GM12878 (cell line): ENCODE results near the gene HNRNPU. TPM values are rescaled to one million over a fixed set of nuclear protein-coding genes. Genes with fewer than 3 reads are reported as not detected.

Experiments used
- ATAC-seq: fragments of 200-7000 bp; cut with Tn5 transposase; 3 replicates; pipeline ENCODE4 v1.9.1; 2020; ENCODE audit warnings: mild to moderate bottlenecking, moderate library complexity
- BruUV-seq: library from RNA; stranded (reverse); fragments of 400-500 nt; replicated peaks from 2 replicates; lab custom pipeline; 2021; lab: Mats Ljungman, UMichigan
- CTCF ChIA-PET: fragments of 300-600 bp; sonication (Branson Sonifier 250); formaldehyde crosslinking; extraction: SDS; loops from one replicate; lab custom pipeline; 2021; ENCODE audit warnings: inconsistent platforms; lab: Yijun Ruan, JAX
- POLR2A ChIA-PET: fragments of 350-600 bp; formaldehyde crosslinking; extraction: SDS; loops from one replicate; lab custom pipeline; 2021; ENCODE audit warnings: inconsistent platforms; lab: Charles Lee
- RAD21 ChIA-PET: fragments of 300-600 bp; sonication (Branson Sonifier 250); formaldehyde crosslinking; loops from one replicate; lab custom pipeline; 2023; ENCODE audit warnings: antibody characterized with exemption; ENCODE audit not compliant: unreplicated experiment; lab: Charles Lee
- SMC1A ChIA-PET: fragments of 300-600 bp; sonication (Branson Sonifier 250); formaldehyde crosslinking; loops from one replicate; lab custom pipeline; 2023; ENCODE audit not compliant: unreplicated experiment, uncharacterized antibody; lab: Charles Lee
- DNase-seq: peaks from one replicate; pipeline ENCODE4 v3.0.0-alpha.2; 2011; ENCODE audit warnings: low read depth, low spot score
- FAIRE-seq: peaks from 3 replicates; lab custom pipeline; 2011; peaks lifted over from hg19 to GRCh38; lab: Jason Lieb, UNC
- H2AFZ ChIP-seq: 2 replicates; pipeline ENCODE4 v1.6.0; 2011; ENCODE audit warnings: low read depth, low read length, control low read depth; ENCODE audit not compliant: control insufficient read depth
- H3K27ac ChIP-seq: 2 replicates; pipeline ENCODE4 v1.5.1; 2011; ENCODE audit warnings: control low read depth; ENCODE audit not compliant: control insufficient read depth, insufficient read depth
- H3K27me3 ChIP-seq, 2 experiments: replicated peaks in 1 of 2; 2 replicates each; pipeline versions ENCODE4 v1.6.0 to v1.6.1; 2011; ENCODE audit warnings: low read length in 1 of 2; ENCODE audit not compliant: control insufficient read depth in 2 of 2, insufficient read depth in 2 of 2
- H3K36me3 ChIP-seq, 2 experiments: 2 replicates each; pipeline ENCODE4 v1.5.1; 2011; ENCODE audit warnings: low read length in 1 of 2; ENCODE audit not compliant: control insufficient read depth in 2 of 2, insufficient read depth in 2 of 2
- H3K4me1 ChIP-seq: 2 replicates; pipeline ENCODE4 v1.6.1; 2011; ENCODE audit warnings: mild to moderate bottlenecking, low read length, moderate library complexity, mixed read lengths; ENCODE audit not compliant: control insufficient read depth, insufficient read depth
- H3K4me2 ChIP-seq: 2 replicates; pipeline ENCODE4 v1.6.0; 2011; ENCODE audit warnings: control low read depth; ENCODE audit not compliant: control insufficient read depth, insufficient read depth
- H3K4me3 ChIP-seq: fragments of 200-600 bp; sonication (generic); 2 replicates; pipeline ENCODE4 v1.5.1; 2016
- H3K79me2 ChIP-seq: 2 replicates; pipeline ENCODE4 v1.6.0; 2011; ENCODE audit warnings: low read length; ENCODE audit not compliant: control insufficient read depth, insufficient read depth
- H3K9ac ChIP-seq: 2 replicates; pipeline ENCODE4 v1.8.0; 2011; ENCODE audit warnings: low read length, control low read depth, mixed read lengths; ENCODE audit not compliant: control insufficient read depth, insufficient read depth
- H3K9me3 ChIP-seq: replicated peaks from 3 replicates; pipeline ENCODE4 v1.5.1; 2011; ENCODE audit warnings: mild to moderate bottlenecking, low read length; ENCODE audit not compliant: control insufficient read depth, insufficient read depth
- H4K20me1 ChIP-seq: 2 replicates; pipeline ENCODE4 v1.6.0; 2011; ENCODE audit not compliant: control insufficient read depth, insufficient read depth
- CHD1 ChIP-seq: IDR thresholded peaks from 2 replicates; pipeline ENCODE4 v1.6.1; 2012; ENCODE audit warnings: low read depth, low read length, improper control_type of control experiment
- DPF2 ChIP-seq: fragments of 450-650 bp; IDR thresholded peaks from 2 replicates; pipeline ENCODE4 v1.6.1; 2017; ENCODE audit warnings: mild to moderate bottlenecking
- EGR1 ChIP-seq, 2 experiments: IDR thresholded peaks; 1 replicate in 1 of 2; 2 replicates in 1 of 2; pipeline ENCODE4 v1.6.1; 2011 to 2012; ENCODE audit warnings: low read depth in 2 of 2, low read length in 2 of 2, borderline replicate concordance in 1 of 2, mild to moderate bottlenecking in 1 of 2, moderate library complexity in 1 of 2
- GATAD2B ChIP-seq: fragments of 450-650 bp; conservative IDR thresholded peaks from 2 replicates; pipeline ENCODE4 v1.6.1; 2017; ENCODE audit warnings: low read depth, mild to moderate bottlenecking, moderate library complexity
- HDGF ChIP-seq: fragments of 450-650 bp; IDR thresholded peaks from 2 replicates; pipeline ENCODE4 v1.6.1; 2016; ENCODE audit warnings: antibody characterized with exemption
- LARP7 ChIP-seq: fragments of 450-650 bp; IDR thresholded peaks from 2 replicates; pipeline ENCODE4 v1.6.1; 2017; ENCODE audit warnings: mild to moderate bottlenecking
- NKRF ChIP-seq: fragments of 450-650 bp; conservative IDR thresholded peaks from 2 replicates; pipeline ENCODE4 v1.6.1; 2017; ENCODE audit warnings: mild to moderate bottlenecking, moderate library complexity
- PKNOX1 ChIP-seq: fragments of 450-650 bp; IDR thresholded peaks from 2 replicates; pipeline ENCODE4 v1.6.1; 2016; ENCODE audit warnings: mild to moderate bottlenecking
- PML ChIP-seq: IDR thresholded peaks from 2 replicates; pipeline ENCODE4 v1.6.1; 2012; ENCODE audit warnings: low read length, inconsistent platforms
- POLR2A ChIP-seq: IDR thresholded peaks from 2 replicates; pipeline ENCODE4 v1.6.1; 2011; ENCODE audit warnings: low read depth, mild to moderate bottlenecking, low read length
- POLR2AphosphoS2 ChIP-seq: IDR thresholded peaks from 2 replicates; pipeline ENCODE4 v1.6.1; 2011; ENCODE audit warnings: low read depth, mild to moderate bottlenecking, low read length, improper control_type of control experiment, moderate library complexity
- POLR2AphosphoS5 ChIP-seq: IDR thresholded peaks from 2 replicates; pipeline ENCODE4 v1.6.1; 2011; ENCODE audit warnings: mild to moderate bottlenecking, low read length, inconsistent platforms
- PRDM15 ChIP-seq: fragments of 450-650 bp; formaldehyde crosslinking; IDR thresholded peaks from 2 replicates; pipeline ENCODE4 v1.4.0; 2020; ENCODE audit warnings: mild to moderate bottlenecking, moderate library complexity
- RB1 ChIP-seq: fragments of 450-650 bp; formaldehyde crosslinking; IDR thresholded peaks from 2 replicates; pipeline ENCODE4 v1.6.1; 2017; ENCODE audit warnings: mild to moderate bottlenecking, borderline replicate concordance
- ZNF24 ChIP-seq: fragments of 450-650 bp; IDR thresholded peaks from 2 replicates; pipeline ENCODE4 v1.6.1; 2017; ENCODE audit warnings: antibody characterized with exemption, mild to moderate bottlenecking
- ZSCAN29 ChIP-seq: fragments of 450-650 bp; IDR thresholded peaks from 2 replicates; pipeline ENCODE4 v1.6.1; 2017; ENCODE audit warnings: mild to moderate bottlenecking, moderate library complexity
- WGBS: methylation state at CpG from one replicate; pipeline ENCODE4 v1.1.6; 2016; ENCODE audit warnings: low lambda C conversion rate; ENCODE audit not compliant: insufficient replicate concordance, insufficient coverage; ENCODE audit errors: missing lambda C conversion rate; 5-methylcytosine and 5-hydroxymethylcytosine counted together
- in situ Hi-C: fragments of 300-500 bp; cut with MboI; formaldehyde crosslinking; loops from 9 replicates; pipeline ENCODE4 v1.14.3; 2018; ENCODE audit warnings: mixed read lengths
- intact Hi-C: fragments of 100-400 bp; cut with micrococcal nuclease; formaldehyde crosslinking; loops from one replicate; pipeline ENCODE4 v1.14.2; 2022; ENCODE audit not compliant: unreplicated experiment
- polyA plus RNA-seq, 11 experiments: library from polyadenylated mRNA; depleted of rRNA in 4 of 11; unstranded in 6 of 11; stranded (reverse) in 5 of 11; fragments of >200 nt; fragmentation: Nextera tagmentation in 4 of 11; fragmentation: Illumina TruSeq in 1 of 11; extraction: Ambion mirVana in 4 of 11; extraction: Trizol in 1 of 11; gene quantifications; 1 replicate in 1 of 11; 2 replicates in 10 of 11; pipeline versions ENCODE4 v1.2.1 to v1.2.3, GENCODE V29; 2011 to 2016; ENCODE audit warnings: inconsistent platforms in 2 of 11, missing spikeins in 2 of 11, low read depth in 1 of 11
- total RNA-seq, 4 experiments: library from RNA; depleted of rRNA in 3 of 4; stranded (reverse); fragments of >200 nt in 3 of 4; fragmentation: Illumina TruSeq in 1 of 4; extraction: Trizol in 1 of 4; gene quantifications; 2 replicates each; pipeline versions ENCODE4 v1.2.1 to v1.2.3, GENCODE V29; 2013 to 2021

Gene HNRNPU
- total and polyA plus RNA-seq, 10 of the 15 experiments (the other 5 are each of a cell fraction or from before 2014, with no cell fraction given), result 163 to 569 (median 420) TPM

GRCh38 chr1:244863491-244864252, 671 bp downstream of the HNRNPU start:
- peak overlapping the region; percentile 100 for H3K4me3 ChIP-seq
- FAIRE-seq (no peak), ATAC-seq (peak; percentile 4), DNase-seq (no peak)
- H3K27me3 ChIP-seq, result no peaks in the 10 kb centered on the region
- TSS peak; percentile 76 for BruUV-seq
- under 1% methylated on average over 65 of the region's 92 CpGs for WGBS
- H3K9ac ChIP-seq, result peak overlapping the region; percentile 100
- H3K27ac ChIP-seq, result peak overlapping the region; percentile 99
- ChIA-PET SMC1A (interaction anchor here (1.0 to 18.4 kb wide), 10 partner anchors 23 to 179 kb away, joined by 3 to 360 read pairs (median 6); partner anchors contain the start of gene COX20), RAD21 (interaction anchor here (1.0 to 3.1 kb wide), 9 partner anchors 13 to 264 kb away, joined by 3 to 22 read pairs (median 9); partner anchors contain the start of gene COX20), POLR2A (interaction anchor here (0.6 to 21.2 kb wide), 13 partner anchors 8 to 210 kb away, joined by 3 to 350 read pairs (median 3); partner anchors contain the start of gene COX20), CTCF (interaction anchor here (0.9 to 11.1 kb wide), 7 partner anchors 27 to 178 kb away, joined by 3 to 98 read pairs (median 9); partner anchors contain the start of gene COX20)
- no peaks in the 10 kb centered on the region for H3K9me3 ChIP-seq
- H4K20me1 ChIP-seq, result peaks cover 14% of the 10 kb centered on the region
- H3K36me3 ChIP-seq, result peaks cover 4 to 26% of the 10 kb centered on the region in 2 experiments
- peak overlapping the region; percentile 33; the same call in 1 of the 2 replicates for H3K4me2 ChIP-seq
- intact Hi-C loops (loop anchor here (1.0 to 2.0 kb wide), 6 partner anchors 28 to 211 kb away; partner anchors contain the start of genes COX20 and DESI2), in situ Hi-C loops (loop anchor here (5.0 kb wide), 1 partner anchor 104 kb away; a partner anchor contains a TSS)
- H3K79me2 ChIP-seq, result peaks cover 63% of the 10 kb centered on the region
- peaks cover 3% of the 10 kb centered on the region; the same call in 1 of the 2 replicates for H3K4me1 ChIP-seq
- H2AFZ ChIP-seq, result no peak overlapping the region; the same call in 1 of the 2 replicates
- peak; percentile 68 for TF ChIP-seq POLR2A
- TF ChIP-seq ZSCAN29, result no peak
- 0 out of 2 replicates have a peak, but pooled peaks have one; percentile 8 for TF ChIP-seq RB1
- TF ChIP-seq HDGF, result peak; percentile 14; the same call in 1 of the 2 replicates
- no peak for TF ChIP-seq GATAD2B
- TF ChIP-seq PML, result no peak
- no peak for TF ChIP-seq PKNOX1
- no peak for TF ChIP-seq ZNF24
- peak; percentile 25; the same call in 1 of the 2 replicates for TF ChIP-seq LARP7
- TF ChIP-seq POLR2AphosphoS2, result 0 out of 2 replicates have a peak, but pooled peaks have one; percentile 46
- 0 out of 2 replicates have a peak, but pooled peaks have one; percentile 17 for TF ChIP-seq CHD1
- TF ChIP-seq EGR1 (IDR thresholded peaks at IDR 0.05; ENCODE audit: borderline replicate concordance in 1 of 2, low read depth in 2 of 2, low read length in 2 of 2), result peak in 1 of 2 experiments; percentile 44; a peak in 1 of 3 replicates
- TF ChIP-seq DPF2, result peak; percentile 8; the same call in 1 of the 2 replicates
- TF ChIP-seq PRDM15 (CRISPR knock-in tag), result no peak
- 0 out of 2 replicates have a peak, but pooled peaks have one; percentile 21 for TF ChIP-seq NKRF
- TF ChIP-seq POLR2AphosphoS5, result peak; percentile 50
